Glutamatergic neuron (in vitro differentiated cells): Measurements from ENCODE around the gene PRKAG2. TPM values are rescaled to one million over a fixed set of nuclear protein-coding genes. Genes with fewer than 3 reads are reported as not detected.
"Not testable (repeated sequence)": the region's sequence is repeated elsewhere in the genome, so short reads cannot be mapped to it uniquely, and the experiment has no call there.

Experiments used
- DNase-seq: peaks from one replicate; pipeline ENCODE4 v3.0.0; 2022
- H3K27ac Mint-ChIP-seq: one replicate; pipeline ENCODE4 v1.8.0; 2020; ENCODE audit warnings: mild to moderate bottlenecking, mixed read lengths, inconsistent platforms; ENCODE audit not compliant: unreplicated experiment
- H3K27me3 Mint-ChIP-seq: one replicate; pipeline ENCODE4 v1.8.0; 2020; ENCODE audit warnings: mild to moderate bottlenecking, moderate library complexity, mixed read lengths, inconsistent platforms; ENCODE audit not compliant: unreplicated experiment
- H3K36me3 Mint-ChIP-seq: one replicate; pipeline ENCODE4 v1.8.0; 2020; ENCODE audit warnings: mild to moderate bottlenecking, mixed read lengths, inconsistent platforms; ENCODE audit not compliant: unreplicated experiment
- H3K4me1 Mint-ChIP-seq: one replicate; pipeline ENCODE4 v1.8.0; 2020; ENCODE audit warnings: mild to moderate bottlenecking, low read depth, mixed read lengths, inconsistent platforms; ENCODE audit not compliant: unreplicated experiment
- H3K4me3 Mint-ChIP-seq: one replicate; pipeline ENCODE4 v1.8.0; 2020; ENCODE audit warnings: mild to moderate bottlenecking, mixed read lengths, inconsistent platforms; ENCODE audit not compliant: unreplicated experiment
- H3K9me3 Mint-ChIP-seq: one replicate; pipeline ENCODE4 v1.8.0; 2020; ENCODE audit warnings: mild to moderate bottlenecking, moderate library complexity, mixed read lengths, inconsistent platforms; ENCODE audit not compliant: unreplicated experiment
- CTCF ChIP-seq: fragments of 200-600 bp; sonication (generic); IDR thresholded peaks from one replicate; pipeline ENCODE4 v1.5.0; 2021; ENCODE audit not compliant: partially characterized antibody, unreplicated experiment
- total RNA-seq: library from RNA; stranded (reverse); fragmentation: NEBNext Ultra II Directional; extraction: Animal tissue kit (Norgen Biotek cat#: 25700); gene quantifications from one replicate; pipeline ENCODE4 v1.2.1, GENCODE V29; 2021; ENCODE audit not compliant: unreplicated experiment

PRKAG2 gene
- total RNA-seq, 1 donor from 2014 or later, result 24.7 TPM

GRCh38 chr7:151877911-151878835 lies 1.3 kb upstream of the PRKAG2 start:
- peaks cover 2% of the 10 kb centered on the region for H3K9me3 Mint-ChIP-seq
- H3K4me3 Mint-ChIP-seq, result peak overlapping the region; percentile 78
- TF ChIP-seq CTCF, result peak; percentile 44
- DNase-seq, result no peak
- H3K27ac Mint-ChIP-seq, result no peak overlapping the region
- no peaks in the 10 kb centered on the region for H3K4me1 Mint-ChIP-seq
- no peaks in the 10 kb centered on the region for H3K36me3 Mint-ChIP-seq
- H3K27me3 Mint-ChIP-seq, result no peaks in the 10 kb centered on the region

- Mint-ChIP-seq H3K4me3 (peak overlapping the region; percentile 90), H3K27ac (peak overlapping the region; percentile 70), H3K9me3 (peaks cover 2% of the 10 kb centered on the region), H3K36me3 (no peaks in the 10 kb centered on the region), H3K4me1 (no peaks in the 10 kb centered on the region), H3K27me3 (no peaks in the 10 kb centered on the region)
- no peak for TF ChIP-seq CTCF
- peak; percentile 78 for DNase-seq
Observed at GRCh38 chr7:151875942-151876898, 695 bp downstream of the PRKAG2 start.

- H3K27me3 Mint-ChIP-seq, H3K4me1 Mint-ChIP-seq, H3K36me3 Mint-ChIP-seq, H3K4me3 Mint-ChIP-seq, DNase-seq, H3K9me3 Mint-ChIP-seq, H3K27ac Mint-ChIP-seq: not testable (repeated sequence)
Observed at GRCh38 chr7:151874479-151874878, 2.4 kb downstream of the PRKAG2 start.

- no peak for TF ChIP-seq CTCF
- Mint-ChIP-seq H3K4me1 (peaks cover 18% of the 10 kb centered on the region), H3K9me3 (peaks cover 2% of the 10 kb centered on the region), H3K27me3 (no peaks in the 10 kb centered on the region), H3K27ac (no peak overlapping the region), H3K4me3 (no peak overlapping the region), H3K36me3 (no peaks in the 10 kb centered on the region)
- no peak for DNase-seq
Observed at GRCh38 chr7:151873402-151873965, 3.4 kb downstream of the PRKAG2 start.

GRCh38 chr7:151872531-151873401 lies 4.1 kb downstream of the PRKAG2 start:
- TF ChIP-seq CTCF, result no peak
- H3K36me3 Mint-ChIP-seq, result no peaks in the 10 kb centered on the region
- H3K4me1 Mint-ChIP-seq, result peaks cover 23% of the 10 kb centered on the region
- no peak for DNase-seq
- H3K4me3 Mint-ChIP-seq, result no peak overlapping the region
- no peak overlapping the region for H3K27ac Mint-ChIP-seq
- H3K27me3 Mint-ChIP-seq, result no peaks in the 10 kb centered on the region
- H3K9me3 Mint-ChIP-seq, result peaks cover 2% of the 10 kb centered on the region
